Prostate gland (tissue), 2 donors: ENCODE data around the gene DKK3.

Source experiments
- POLR2A ChIP-seq: fragments of 450-650 bp; IDR thresholded peaks from one replicate; pipeline ENCODE4 v1.6.1; 2016; ENCODE audit warnings: antibody characterized with exemption, mild to moderate bottlenecking
- POLR2AphosphoS5 ChIP-seq: sonication (generic); formaldehyde crosslinking; IDR thresholded peaks from one replicate; pipeline ENCODE4 v1.6.1; 2017; ENCODE audit warnings: antibody characterized with exemption
- TF ChIP-seq, protein P1 (sequence below), 4 experiments: fragments of 200-600 bp in 2 of 4; fragments of 450-650 bp in 2 of 4; sonication (generic) in 2 of 4; IDR thresholded peaks; 1 replicate in 3 of 4; 2 replicates in 1 of 4; pipeline ENCODE4 v1.5.1; 2016 to 2019; ENCODE audit warnings: antibody characterized with exemption in 4 of 4, mild to moderate bottlenecking in 2 of 4, moderate library complexity in 2 of 4

DNA sequence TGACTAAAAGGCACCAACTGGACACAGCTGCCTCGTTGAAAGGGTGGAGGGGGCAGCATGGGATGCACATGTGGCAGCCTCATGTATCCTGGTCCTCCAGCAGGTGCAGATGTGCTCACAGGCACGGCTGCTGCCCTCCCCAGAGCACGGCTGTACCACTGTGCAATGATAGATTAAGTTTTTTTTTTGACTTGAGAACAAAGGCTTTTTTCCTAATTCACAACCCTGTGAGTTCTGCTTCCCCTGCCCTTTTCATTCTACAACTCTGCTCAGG is 11.4 kb downstream of the DKK3 start:
- TF ChIP-seq, protein P1, sequence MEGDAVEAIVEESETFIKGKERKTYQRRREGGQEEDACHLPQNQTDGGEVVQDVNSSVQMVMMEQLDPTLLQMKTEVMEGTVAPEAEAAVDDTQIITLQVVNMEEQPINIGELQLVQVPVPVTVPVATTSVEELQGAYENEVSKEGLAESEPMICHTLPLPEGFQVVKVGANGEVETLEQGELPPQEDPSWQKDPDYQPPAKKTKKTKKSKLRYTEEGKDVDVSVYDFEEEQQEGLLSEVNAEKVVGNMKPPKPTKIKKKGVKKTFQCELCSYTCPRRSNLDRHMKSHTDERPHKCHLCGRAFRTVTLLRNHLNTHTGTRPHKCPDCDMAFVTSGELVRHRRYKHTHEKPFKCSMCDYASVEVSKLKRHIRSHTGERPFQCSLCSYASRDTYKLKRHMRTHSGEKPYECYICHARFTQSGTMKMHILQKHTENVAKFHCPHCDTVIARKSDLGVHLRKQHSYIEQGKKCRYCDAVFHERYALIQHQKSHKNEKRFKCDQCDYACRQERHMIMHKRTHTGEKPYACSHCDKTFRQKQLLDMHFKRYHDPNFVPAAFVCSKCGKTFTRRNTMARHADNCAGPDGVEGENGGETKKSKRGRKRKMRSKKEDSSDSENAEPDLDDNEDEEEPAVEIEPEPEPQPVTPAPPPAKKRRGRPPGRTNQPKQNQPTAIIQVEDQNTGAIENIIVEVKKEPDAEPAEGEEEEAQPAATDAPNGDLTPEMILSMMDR (IDR thresholded peaks at IDR 0.05): no peak
- TF ChIP-seq POLR2AphosphoS5 (no peak), POLR2A (no peak)
